Loucy (cell line): ENCODE results near the gene PKM.
"Not testable (repeated sequence)": the region's sequence is repeated elsewhere in the genome, so short reads cannot be mapped to it uniquely, and the experiment has no call there.

ENCODE experiments used
- CTCF ChIP-seq: fragments of 200-600 bp; sonication (generic); conservative IDR thresholded peaks from 2 replicates; pipeline ENCODE4 v1.5.1; 2014; ENCODE audit warnings: mild to moderate bottlenecking, antibody characterized with exemption, low read length
- EZH2phosphoT487 ChIP-seq: fragments of 200-600 bp; IDR thresholded peaks from 2 replicates; pipeline ENCODE4 v1.6.1; 2018; ENCODE audit warnings: antibody characterized with exemption, mild to moderate bottlenecking, moderate library complexity, borderline replicate concordance

GRCh38 chr15:72275635-72276325 is 44.8 kb upstream of the PKM start:
- not testable (repeated sequence) for TF ChIP-seq CTCF, EZH2phosphoT487
